Measurements from ENCODE around the gene PMS2.
"Not testable (repeated sequence)": the region's sequence is repeated elsewhere in the genome, so short reads cannot be mapped to it uniquely, and the experiment has no call there.

DNA sequence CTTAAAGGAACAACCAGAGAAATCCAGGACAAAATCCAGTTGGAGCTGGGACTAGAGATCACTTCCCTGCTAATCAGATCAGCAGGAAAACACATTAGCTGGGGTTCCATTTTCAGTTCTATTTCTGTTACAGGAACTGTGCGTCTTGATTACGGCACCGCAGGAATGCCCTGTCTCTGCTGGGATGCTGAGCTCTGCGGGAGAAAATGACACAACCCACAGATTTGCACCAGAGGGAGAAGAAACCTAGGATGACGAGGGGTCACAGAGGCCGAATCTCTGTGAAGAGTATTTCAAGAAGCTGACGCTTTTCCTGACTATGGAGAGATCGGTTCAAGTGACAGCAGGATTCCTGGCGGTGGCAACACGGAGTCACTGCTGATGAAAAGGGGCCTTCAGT, 78.6 kb downstream of the PMS2 start:
- TF ChIP-seq, protein P1, sequence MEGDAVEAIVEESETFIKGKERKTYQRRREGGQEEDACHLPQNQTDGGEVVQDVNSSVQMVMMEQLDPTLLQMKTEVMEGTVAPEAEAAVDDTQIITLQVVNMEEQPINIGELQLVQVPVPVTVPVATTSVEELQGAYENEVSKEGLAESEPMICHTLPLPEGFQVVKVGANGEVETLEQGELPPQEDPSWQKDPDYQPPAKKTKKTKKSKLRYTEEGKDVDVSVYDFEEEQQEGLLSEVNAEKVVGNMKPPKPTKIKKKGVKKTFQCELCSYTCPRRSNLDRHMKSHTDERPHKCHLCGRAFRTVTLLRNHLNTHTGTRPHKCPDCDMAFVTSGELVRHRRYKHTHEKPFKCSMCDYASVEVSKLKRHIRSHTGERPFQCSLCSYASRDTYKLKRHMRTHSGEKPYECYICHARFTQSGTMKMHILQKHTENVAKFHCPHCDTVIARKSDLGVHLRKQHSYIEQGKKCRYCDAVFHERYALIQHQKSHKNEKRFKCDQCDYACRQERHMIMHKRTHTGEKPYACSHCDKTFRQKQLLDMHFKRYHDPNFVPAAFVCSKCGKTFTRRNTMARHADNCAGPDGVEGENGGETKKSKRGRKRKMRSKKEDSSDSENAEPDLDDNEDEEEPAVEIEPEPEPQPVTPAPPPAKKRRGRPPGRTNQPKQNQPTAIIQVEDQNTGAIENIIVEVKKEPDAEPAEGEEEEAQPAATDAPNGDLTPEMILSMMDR (IDR thresholded peaks at IDR 0.05) = not testable (repeated sequence)
- TF ChIP-seq POLR2A, POLR2AphosphoS5, EP300 (IDR thresholded peaks at IDR 0.05): not testable (repeated sequence)

Data from suprapubic skin (tissue), 4 donors.